IPS-15b (cell line): Measurements from ENCODE around the gene LCN15.

ENCODE experiments used
- H3K27me3 ChIP-seq: one replicate; pipeline ENCODE4 v1.6.1; 2013; ENCODE audit warnings: low read length; ENCODE audit not compliant: control insufficient read depth, insufficient read depth
- H3K36me3 ChIP-seq: one replicate; pipeline ENCODE4 v1.6.1; 2013; ENCODE audit warnings: low read length; ENCODE audit not compliant: control insufficient read depth, insufficient read depth
- H3K4me1 ChIP-seq: one replicate; pipeline ENCODE4 v1.6.1; 2013; ENCODE audit warnings: mild to moderate bottlenecking, low read length; ENCODE audit not compliant: control insufficient read depth, insufficient read depth
- H3K4me3 ChIP-seq: one replicate; pipeline ENCODE4 v1.5.1; 2013; ENCODE audit warnings: low read depth, low read length
- H3K9ac ChIP-seq: one replicate; pipeline ENCODE4 v1.6.1; 2013; ENCODE audit warnings: low read depth, mild to moderate bottlenecking, low read length
- H3K9me3 ChIP-seq: one replicate; pipeline ENCODE4 v1.6.1; 2013; ENCODE audit warnings: mild to moderate bottlenecking, low read length; ENCODE audit not compliant: control insufficient read depth, insufficient read depth

Gene LCN15

DNA sequence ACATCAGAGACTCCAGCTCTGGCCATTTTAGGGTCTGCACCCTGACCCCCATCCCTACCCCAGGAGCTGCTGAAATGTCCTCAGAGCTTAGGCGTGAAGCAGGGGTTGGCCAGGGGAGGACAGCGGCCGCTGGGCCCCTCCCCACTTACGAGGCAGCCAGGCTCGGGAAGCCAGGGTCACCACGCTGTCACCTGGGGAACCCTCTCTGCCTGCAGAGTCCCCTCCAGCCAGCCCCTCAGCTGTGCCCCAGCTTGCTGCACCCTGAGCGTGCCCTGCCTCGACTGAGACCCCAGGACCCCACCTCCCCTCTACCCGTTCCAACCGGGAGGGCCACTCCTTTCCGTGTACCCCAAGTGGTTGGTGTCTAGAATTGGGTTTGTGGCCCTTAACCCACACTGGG is 24.2 kb downstream of the LCN15 start:
- H3K4me3 ChIP-seq: no peak overlapping the region
- H3K4me1 ChIP-seq: no peaks in the 10 kb centered on the region
- H3K9me3 ChIP-seq: no peaks in the 10 kb centered on the region
- no peak overlapping the region for H3K9ac ChIP-seq
- H3K36me3 ChIP-seq: no peaks in the 10 kb centered on the region
- H3K27me3 ChIP-seq: no peaks in the 10 kb centered on the region

DNA sequence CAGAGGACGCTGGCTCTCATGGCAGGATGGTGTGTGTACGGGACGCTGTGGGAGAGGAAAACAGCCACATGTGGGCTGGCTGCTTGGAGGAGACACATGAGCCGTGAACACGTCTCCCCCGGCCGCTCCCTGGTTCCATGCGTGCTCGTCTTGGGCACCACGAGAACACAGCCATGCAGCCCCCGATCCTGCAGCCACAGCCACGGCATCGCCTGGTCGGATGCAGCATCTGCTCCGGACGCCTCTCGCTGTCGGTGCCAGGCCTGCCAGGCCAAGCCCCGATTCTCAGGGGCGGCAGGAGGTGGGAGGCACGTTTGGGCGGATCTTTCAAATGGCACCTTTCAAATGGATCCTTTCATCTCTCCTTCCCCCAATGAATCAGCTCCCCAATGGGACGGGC is 24.8 kb downstream of the LCN15 start:
- H3K27me3 ChIP-seq: no peaks in the 10 kb centered on the region

DNA sequence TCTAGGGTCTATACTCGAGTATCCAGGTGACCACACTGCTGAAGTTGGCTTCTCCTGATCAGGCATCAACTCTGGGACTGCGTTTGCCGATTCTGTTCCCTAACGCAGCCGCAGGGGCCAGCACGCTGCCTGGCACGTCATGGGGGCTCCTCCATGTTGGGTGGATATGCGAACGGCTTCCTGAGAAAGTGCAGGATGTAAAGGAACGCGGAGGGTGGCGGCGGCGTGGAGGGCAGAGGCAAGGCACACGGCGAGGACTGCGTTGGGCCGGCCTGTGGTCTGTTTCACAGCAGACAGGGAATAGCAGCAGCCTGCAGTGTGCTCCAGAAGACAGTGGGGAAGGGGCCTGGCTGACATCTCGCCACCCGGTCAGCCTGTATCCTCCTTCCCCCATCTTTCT is 25.4 kb downstream of the LCN15 start:
- no peaks in the 10 kb centered on the region for H3K4me1 ChIP-seq
- H3K4me3 ChIP-seq: no peak overlapping the region
- no peaks in the 10 kb centered on the region for H3K36me3 ChIP-seq
- no peak overlapping the region for H3K9ac ChIP-seq
- no peaks in the 10 kb centered on the region for H3K9me3 ChIP-seq
- no peaks in the 10 kb centered on the region for H3K27me3 ChIP-seq

More for the DNA sequence above, 24.8 kb downstream of the LCN15 start:
- no peak overlapping the region for H3K9ac ChIP-seq
- no peak overlapping the region for H3K4me3 ChIP-seq
- H3K36me3 ChIP-seq: no peaks in the 10 kb centered on the region
- H3K4me1 ChIP-seq: no peaks in the 10 kb centered on the region
- no peaks in the 10 kb centered on the region for H3K9me3 ChIP-seq

DNA sequence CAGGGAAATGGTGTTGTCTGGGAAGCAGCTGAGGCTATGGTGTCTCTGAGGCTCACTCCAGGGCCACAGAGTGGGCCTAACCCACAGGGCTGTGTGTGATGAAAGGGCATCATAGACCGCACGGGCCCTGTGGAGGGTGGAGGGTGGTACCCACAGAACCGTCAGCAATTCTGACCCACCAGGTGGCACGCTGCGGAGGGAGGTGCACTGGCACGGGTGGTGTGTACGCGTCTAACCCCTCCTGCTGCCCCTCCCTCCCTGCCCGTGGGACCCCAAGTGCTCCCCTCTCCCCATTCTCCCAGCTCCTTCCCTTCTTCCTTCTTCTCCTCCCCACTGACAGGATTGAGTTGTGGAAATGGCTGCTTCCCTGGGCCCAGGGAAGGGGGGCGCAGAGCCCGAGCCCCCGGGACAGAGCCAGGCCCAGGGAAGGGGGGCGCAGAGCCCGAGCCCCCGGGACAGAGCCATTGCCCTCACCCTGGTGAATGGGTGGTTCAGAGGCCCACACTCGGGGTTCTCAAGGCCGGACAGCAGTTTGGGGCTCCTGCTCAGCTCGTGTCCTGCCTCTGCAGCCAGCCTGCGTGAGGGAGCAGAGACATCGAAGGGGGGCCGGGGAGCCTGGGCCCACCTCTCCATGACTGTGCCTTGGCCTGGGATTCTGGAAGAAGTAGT is 28.4 kb downstream of the LCN15 start:
- Histone ChIP-seq H3K36me3 (no peaks in the 10 kb centered on the region), H3K4me3 (no peak overlapping the region), H3K4me1 (no peaks in the 10 kb centered on the region), H3K9me3 (no peaks in the 10 kb centered on the region), H3K27me3 (no peaks in the 10 kb centered on the region), H3K9ac (no peak overlapping the region)

DNA sequence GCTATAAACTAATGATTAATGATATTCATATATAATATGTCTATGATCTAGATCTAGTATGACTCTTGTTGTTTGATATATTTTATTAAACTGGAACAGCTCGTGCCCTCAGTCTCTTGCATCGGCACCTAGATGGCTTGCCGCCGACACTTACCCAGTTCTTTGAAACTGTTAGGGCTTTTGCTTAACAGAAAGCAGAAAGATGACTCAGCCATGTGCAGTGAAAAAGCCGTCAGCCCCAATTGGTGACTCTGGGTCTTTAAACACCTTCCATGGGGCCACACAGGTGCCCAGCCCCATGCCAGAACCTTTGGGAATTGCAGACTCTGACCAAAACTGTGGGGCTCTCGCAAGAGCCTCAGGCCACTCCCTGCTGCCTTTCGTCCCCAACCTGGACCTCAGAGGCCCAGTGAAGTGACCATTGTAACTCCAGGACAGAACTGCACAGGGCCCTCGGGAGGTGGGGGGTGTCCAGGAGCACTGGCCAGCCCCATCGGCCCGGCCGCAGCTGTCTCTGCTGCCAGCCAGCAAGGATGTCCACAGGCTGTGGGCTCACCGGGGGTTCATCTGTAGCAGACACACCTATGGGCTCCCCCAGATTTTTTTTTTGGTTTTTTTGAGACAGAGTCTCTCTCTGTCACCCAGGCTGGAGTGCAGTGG is 29.4 kb downstream of the LCN15 start:
- Histone ChIP-seq H3K27me3 (no peaks in the 10 kb centered on the region), H3K9ac (no peak overlapping the region), H3K4me3 (no peak overlapping the region), H3K9me3 (no peaks in the 10 kb centered on the region), H3K4me1 (no peaks in the 10 kb centered on the region), H3K36me3 (no peaks in the 10 kb centered on the region)

DNA sequence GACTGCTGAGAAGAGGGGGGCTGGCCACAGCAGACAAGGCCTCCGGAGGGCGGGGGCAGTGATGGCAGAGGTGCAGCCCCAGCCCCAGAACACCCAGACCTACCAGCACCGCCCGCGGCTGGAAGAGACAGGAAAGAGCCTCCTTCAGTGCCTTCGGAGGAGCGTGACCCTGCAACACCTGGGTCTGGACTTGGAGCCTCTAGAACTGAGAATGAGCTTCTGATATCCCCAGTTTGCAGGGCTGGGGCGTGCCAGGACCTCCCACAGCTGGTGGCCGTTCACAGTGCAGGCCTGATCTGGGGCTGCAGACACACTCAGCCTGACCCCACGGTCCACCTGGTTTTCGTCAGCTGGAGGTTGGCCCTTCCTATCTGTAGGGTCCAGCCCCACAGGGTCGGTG is 30.7 kb downstream of the LCN15 start:
- Histone ChIP-seq H3K27me3 (peaks cover 7% of the 10 kb centered on the region), H3K4me1 (no peaks in the 10 kb centered on the region), H3K9ac (no peak overlapping the region), H3K36me3 (no peaks in the 10 kb centered on the region), H3K4me3 (no peak overlapping the region), H3K9me3 (no peaks in the 10 kb centered on the region)

DNA sequence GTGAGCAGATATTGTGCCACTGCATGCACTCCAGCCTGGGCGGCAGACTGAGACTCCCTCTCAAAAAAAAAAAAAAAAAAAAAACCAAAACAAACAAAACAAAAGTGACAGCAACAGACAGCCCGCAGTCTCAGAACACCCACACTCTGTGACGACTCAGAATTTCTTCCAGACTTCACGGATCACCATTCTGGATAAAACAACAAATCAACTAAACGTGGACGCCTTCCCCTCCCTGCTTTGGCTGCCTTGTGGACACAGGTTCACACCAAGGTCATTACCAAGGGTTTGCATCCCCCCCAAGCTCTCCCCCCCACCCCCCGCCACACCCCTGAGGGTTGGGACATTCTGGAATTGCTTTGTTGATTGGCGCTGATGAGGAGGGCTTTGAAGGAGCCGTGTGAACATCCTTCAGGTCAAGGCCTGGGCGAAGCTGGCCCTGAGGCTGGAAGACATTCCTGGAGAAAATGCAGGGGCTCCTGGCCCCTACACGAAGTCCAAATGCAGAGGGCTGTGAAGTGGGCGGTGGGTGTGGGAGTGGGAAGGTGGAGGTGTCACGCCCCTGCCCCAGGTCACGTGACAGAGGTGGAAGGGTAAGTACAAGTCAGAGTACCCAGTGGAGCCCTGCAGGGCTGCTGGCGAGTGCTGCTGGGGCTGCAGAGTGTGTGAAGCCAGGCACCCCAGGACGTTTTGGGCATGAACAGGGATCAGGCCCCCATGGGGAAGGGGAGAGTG is 31.7 kb downstream of the LCN15 start:
- H3K4me3 ChIP-seq: no peak overlapping the region
- no peaks in the 10 kb centered on the region for H3K9me3 ChIP-seq
- no peaks in the 10 kb centered on the region for H3K4me1 ChIP-seq
- no peak overlapping the region for H3K9ac ChIP-seq
- H3K36me3 ChIP-seq: no peaks in the 10 kb centered on the region
- H3K27me3 ChIP-seq: peaks cover 7% of the 10 kb centered on the region

DNA sequence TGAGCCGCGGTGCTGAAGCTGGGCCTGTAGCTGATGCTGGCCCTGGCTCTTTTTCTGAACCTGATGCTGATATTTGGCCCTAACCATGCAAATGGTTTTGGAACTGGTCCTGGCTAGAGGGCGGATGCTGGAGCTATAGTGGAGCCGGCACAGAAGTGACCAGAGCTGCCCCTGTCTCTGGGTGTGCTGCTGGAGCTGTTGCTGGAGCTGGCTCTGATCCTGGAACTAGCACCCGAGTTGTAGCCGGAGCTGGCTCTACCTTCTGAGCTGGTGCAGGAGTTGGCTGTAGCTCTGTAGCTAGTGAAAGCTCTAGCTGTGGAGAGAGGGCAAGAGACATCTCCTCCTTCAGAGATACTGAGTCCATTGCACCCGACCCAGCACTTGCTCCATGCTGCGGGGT is 34.4 kb downstream of the LCN15 start:
- no peaks in the 10 kb centered on the region for H3K9me3 ChIP-seq
- no peak overlapping the region for H3K4me3 ChIP-seq
- H3K36me3 ChIP-seq: peaks cover 16% of the 10 kb centered on the region
- H3K9ac ChIP-seq: no peak overlapping the region
- H3K4me1 ChIP-seq: peaks cover 10% of the 10 kb centered on the region
- peaks cover 7% of the 10 kb centered on the region for H3K27me3 ChIP-seq

DNA sequence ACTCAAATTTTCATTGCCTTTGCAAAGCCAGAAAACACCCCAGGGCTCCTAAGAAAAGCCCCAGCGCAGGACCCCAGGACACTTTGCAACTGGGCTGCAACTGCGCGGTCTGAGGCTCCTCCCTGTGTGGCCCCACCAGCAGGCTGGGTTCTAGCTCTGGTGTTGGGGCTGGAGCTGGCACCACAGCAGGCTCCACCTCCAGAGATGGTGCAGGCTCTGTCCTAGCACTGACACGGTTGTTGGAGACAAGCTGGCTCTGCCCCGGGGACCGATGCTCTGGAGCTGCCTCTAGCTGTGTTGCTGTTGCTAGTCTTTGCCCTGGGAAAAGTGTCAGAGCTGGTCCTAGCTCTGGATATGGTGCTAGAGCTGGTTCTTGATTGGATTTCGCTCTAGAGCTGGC is 35.2 kb downstream of the LCN15 start:
- H3K4me1 ChIP-seq: peaks cover 10% of the 10 kb centered on the region

DNA sequence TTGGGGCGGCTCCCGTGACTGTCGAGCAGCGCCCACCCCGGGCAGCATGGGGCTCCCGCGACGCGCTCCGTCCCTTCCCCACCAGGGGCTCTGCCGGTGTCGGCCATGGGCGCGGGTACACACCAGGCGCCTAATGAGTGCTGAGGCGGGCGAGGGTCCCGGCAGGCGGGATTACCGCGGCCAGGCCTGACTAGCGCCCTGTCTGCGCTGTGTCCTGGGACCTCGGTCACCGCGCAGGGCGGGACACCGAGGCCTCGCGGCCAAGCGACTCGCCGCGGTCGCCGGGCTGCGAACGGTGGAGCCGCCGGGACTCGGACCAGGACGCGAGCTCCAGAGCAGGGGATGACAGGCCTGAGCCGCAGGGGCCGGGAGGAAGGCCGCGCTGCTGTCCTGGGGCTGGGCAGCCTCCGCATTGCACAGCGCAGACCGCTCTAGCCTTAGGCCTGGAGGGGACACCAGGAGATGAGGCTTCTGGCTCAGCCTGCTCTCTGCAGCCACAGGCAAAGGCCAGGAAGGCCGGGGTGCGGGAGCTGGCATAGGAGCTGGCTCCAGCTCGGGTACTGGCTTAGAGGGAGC is 35.7 kb downstream of the LCN15 start:
- Histone ChIP-seq H3K4me1 (peaks cover 10% of the 10 kb centered on the region), H3K36me3 (peaks cover 29% of the 10 kb centered on the region), H3K9me3 (no peaks in the 10 kb centered on the region), H3K4me3 (peak overlapping the region; percentile 55), H3K9ac (peak overlapping the region; percentile 65), H3K27me3 (peaks cover 7% of the 10 kb centered on the region)

More for the DNA sequence above, 35.2 kb downstream of the LCN15 start:
- H3K9me3 ChIP-seq: no peaks in the 10 kb centered on the region
- peak overlapping the region; percentile 55 for H3K4me3 ChIP-seq
- H3K9ac ChIP-seq: peak overlapping the region; percentile 65
- peaks cover 7% of the 10 kb centered on the region for H3K27me3 ChIP-seq
- peaks cover 24% of the 10 kb centered on the region for H3K36me3 ChIP-seq

DNA sequence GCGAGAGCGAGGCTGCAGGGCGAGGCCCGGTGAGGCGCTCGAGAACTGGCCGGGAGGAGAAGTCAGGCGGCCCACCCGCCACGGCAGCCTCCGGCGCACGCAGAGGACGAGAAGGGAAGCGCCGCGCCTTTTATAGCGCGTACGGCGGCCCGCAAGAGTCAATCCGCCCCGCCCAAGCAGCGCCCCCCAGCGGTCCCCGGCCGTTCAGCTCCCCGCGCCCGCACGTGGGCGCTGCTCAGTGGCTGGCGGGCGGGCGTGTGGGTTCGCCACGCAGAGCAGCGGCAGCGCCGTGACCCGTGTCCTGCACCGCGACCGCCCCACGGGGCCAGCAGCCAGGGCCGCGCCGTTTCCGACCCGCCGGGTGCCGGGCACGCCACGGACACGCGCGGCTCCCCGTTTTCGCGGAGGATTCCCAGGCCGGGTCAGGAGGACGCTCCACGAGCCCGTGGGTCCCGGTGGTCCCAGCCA is 36.2 kb downstream of the LCN15 start:
- Histone ChIP-seq H3K4me3 (peak overlapping the region; percentile 80), H3K9me3 (no peaks in the 10 kb centered on the region), H3K4me1 (peaks cover 10% of the 10 kb centered on the region), H3K36me3 (peaks cover 34% of the 10 kb centered on the region), H3K27me3 (peaks cover 7% of the 10 kb centered on the region), H3K9ac (peak overlapping the region; percentile 92)
